ENCODE data around the gene KCNQ1.

KCNQ1 gene

GRCh38 chr11:2529636-2530035, 84.8 kb downstream of the KCNQ1 start:
- Histone ChIP-seq H3K27ac (no peak overlapping the region), H3K36me3 (no peaks in the 10 kb centered on the region), H3K9me3 (ENCODE audit: severe bottlenecking) (no peaks in the 10 kb centered on the region), H3K4me3 (ENCODE audit: low read depth, low read length) (no peak overlapping the region), H3K27me3 (ENCODE audit: insufficient read depth, low read depth, severe bottlenecking) (no peaks in the 10 kb centered on the region)
- TF ChIP-seq CTCF (IDR thresholded peaks at IDR 0.05; ENCODE audit: low read depth, low read length) = no peak
- no peak for DNase-seq

- TF ChIP-seq CTCF (IDR thresholded peaks at IDR 0.05; ENCODE audit: low read depth, low read length) = no peak
These were observed 85.5 kb downstream of the KCNQ1 start for GRCh38 chr11:2530131-2530854.

GRCh38 chr11:2530855-2531200, 86.0 kb downstream of the KCNQ1 start:
- Histone ChIP-seq H3K4me3 (ENCODE audit: low read depth, low read length) (no peak overlapping the region), H3K27ac (no peak overlapping the region), H3K36me3 (no peaks in the 10 kb centered on the region), H3K27me3 (ENCODE audit: insufficient read depth, low read depth, severe bottlenecking) (no peaks in the 10 kb centered on the region), H3K9me3 (ENCODE audit: severe bottlenecking) (no peaks in the 10 kb centered on the region)
- no peak for TF ChIP-seq CTCF (IDR thresholded peaks at IDR 0.05; ENCODE audit: low read depth, low read length)
- no peak for DNase-seq

More at GRCh38 chr11:2530131-2530854, 85.5 kb downstream of the KCNQ1 start:
- Histone ChIP-seq H3K36me3 (no peaks in the 10 kb centered on the region), H3K27ac (no peak overlapping the region), H3K9me3 (ENCODE audit: severe bottlenecking) (no peaks in the 10 kb centered on the region), H3K4me3 (ENCODE audit: low read depth, low read length) (no peak overlapping the region), H3K27me3 (ENCODE audit: insufficient read depth, low read depth, severe bottlenecking) (no peaks in the 10 kb centered on the region)
- DNase-seq = no peak

GRCh38 chr11:2531277-2531986, 86.6 kb downstream of the KCNQ1 start:
- TF ChIP-seq CTCF (IDR thresholded peaks at IDR 0.05; ENCODE audit: low read depth, low read length) = peak; percentile 94

GRCh38 chr11:2531987-2532703, 87.3 kb downstream of the KCNQ1 start:
- no peak for TF ChIP-seq CTCF (IDR thresholded peaks at IDR 0.05; ENCODE audit: low read depth, low read length)
- Histone ChIP-seq H3K27me3 (ENCODE audit: insufficient read depth, low read depth, severe bottlenecking) (no peaks in the 10 kb centered on the region), H3K9me3 (ENCODE audit: severe bottlenecking) (no peaks in the 10 kb centered on the region), H3K27ac (no peak overlapping the region), H3K36me3 (no peaks in the 10 kb centered on the region), H3K4me3 (ENCODE audit: low read depth, low read length) (no peak overlapping the region)
- DNase-seq = no peak

More at GRCh38 chr11:2531277-2531986, 86.6 kb downstream of the KCNQ1 start:
- no peaks in the 10 kb centered on the region for H3K9me3 ChIP-seq (ENCODE audit: severe bottlenecking)
- no peak overlapping the region for H3K4me3 ChIP-seq (ENCODE audit: low read depth, low read length)
- no peak overlapping the region for H3K27ac ChIP-seq
- H3K27me3 ChIP-seq (ENCODE audit: insufficient read depth, low read depth, severe bottlenecking) = no peaks in the 10 kb centered on the region
- peak; percentile 72 for DNase-seq
- no peaks in the 10 kb centered on the region for H3K36me3 ChIP-seq
